Measurements from ENCODE around the gene CLDN1.

Gene CLDN1

DNA sequence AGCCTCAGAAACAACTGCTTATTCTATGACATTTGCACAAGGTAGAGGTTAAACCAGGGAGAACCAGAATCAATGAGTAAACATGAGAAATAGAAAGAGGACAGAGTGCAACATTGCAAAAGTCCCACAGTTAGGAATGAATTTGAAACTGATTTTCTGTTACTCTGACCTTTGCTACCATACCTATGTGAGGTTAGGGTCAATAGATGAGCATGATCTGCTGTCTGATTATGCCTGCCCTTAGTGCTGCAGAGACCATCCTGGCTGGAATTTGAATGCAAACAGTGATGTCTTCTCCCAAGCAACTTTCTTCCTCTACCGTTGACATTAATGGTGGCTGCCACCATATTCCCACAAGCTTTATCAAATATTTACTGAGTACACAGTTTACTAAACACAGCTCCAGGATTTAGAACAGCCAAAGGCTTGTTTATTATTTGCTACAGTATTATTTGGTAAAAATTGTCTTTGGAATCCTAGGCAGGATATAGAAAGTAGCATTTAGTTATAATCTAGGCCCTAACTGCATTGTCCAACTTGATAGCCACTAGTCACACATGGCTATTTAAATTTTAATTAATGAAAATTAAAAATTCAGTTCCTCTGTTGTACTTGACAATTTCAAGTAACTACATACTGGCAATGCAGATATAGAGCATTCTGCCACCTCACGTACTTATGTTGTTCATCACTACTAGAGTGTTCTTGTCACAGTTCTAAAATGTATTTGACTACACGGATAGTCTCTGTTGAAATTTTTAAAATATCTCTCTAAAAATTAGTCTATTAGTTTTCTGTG lies 8.9 kb upstream of the CLDN1 start:
- no peak for DNase-seq (ENCODE audit: low read depth)

DNA sequence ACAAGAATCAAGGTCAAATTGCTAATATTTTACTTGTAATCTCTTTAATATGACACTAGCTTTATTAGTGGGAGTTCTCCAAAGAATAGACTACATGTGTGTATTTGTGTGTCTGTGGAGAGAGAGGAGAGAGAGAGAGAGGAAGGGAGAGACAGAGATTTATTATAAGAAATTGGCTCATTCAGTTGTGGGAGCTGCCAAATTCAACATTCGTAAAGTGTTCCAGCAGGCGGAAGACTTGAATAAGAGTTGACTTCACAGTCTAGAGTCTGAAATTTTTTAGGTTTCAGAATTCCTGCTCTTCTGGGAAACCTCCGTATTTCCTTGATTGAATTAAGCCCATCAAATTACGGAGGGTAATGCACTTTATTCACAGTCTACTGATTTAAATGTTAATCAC lies 4.7 kb upstream of the CLDN1 start:
- peak; percentile 57 for DNase-seq (ENCODE audit: low read depth)

DNA sequence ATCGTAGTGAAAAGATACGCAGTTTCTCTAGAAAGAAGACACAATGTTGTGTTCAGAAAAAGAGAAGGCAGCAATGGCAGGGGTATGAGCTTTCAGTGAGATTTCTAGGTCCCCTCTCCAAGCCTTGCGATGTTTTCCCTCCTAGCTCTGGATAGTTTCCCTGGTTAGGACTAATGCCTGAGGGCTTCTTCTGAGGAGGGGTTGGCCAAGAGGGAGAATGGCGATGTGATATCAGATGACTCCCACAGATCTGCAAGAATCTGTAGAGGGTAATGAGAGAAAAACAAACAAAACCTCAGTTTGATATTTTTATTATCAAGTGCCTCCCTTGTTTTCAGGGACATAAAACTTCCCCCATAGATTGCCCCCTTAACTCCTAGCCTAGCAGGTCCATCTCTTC lies 4.1 kb upstream of the CLDN1 start:
- DNase-seq (ENCODE audit: low read depth) = no peak

- DNase-seq (ENCODE audit: low read depth) = no peak
Measured at GRCh38 chr3:190325923-190326322, 3.7 kb upstream of the CLDN1 start.

DNA sequence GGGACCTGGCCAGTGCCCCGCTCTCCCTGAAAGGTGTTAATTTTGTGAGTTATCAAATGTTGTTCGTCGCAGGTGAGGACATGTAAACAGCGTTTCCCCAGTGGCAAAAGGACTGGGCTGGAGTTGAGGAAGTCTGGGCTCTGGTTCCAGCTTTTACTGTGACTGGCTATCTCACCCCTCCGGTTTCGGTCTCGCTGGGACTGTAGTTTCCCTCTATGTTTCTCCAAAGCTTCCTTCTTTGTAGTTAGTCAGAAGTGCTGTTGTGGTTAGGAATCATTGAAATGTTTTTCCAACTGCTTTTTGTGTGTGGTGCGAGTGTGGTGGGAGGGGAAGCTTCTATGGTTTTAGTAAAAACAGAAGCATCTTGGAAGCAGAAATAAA lies 990 bp upstream of the CLDN1 start:
- DNase-seq (ENCODE audit: low read depth) = peak; percentile 25

DNA sequence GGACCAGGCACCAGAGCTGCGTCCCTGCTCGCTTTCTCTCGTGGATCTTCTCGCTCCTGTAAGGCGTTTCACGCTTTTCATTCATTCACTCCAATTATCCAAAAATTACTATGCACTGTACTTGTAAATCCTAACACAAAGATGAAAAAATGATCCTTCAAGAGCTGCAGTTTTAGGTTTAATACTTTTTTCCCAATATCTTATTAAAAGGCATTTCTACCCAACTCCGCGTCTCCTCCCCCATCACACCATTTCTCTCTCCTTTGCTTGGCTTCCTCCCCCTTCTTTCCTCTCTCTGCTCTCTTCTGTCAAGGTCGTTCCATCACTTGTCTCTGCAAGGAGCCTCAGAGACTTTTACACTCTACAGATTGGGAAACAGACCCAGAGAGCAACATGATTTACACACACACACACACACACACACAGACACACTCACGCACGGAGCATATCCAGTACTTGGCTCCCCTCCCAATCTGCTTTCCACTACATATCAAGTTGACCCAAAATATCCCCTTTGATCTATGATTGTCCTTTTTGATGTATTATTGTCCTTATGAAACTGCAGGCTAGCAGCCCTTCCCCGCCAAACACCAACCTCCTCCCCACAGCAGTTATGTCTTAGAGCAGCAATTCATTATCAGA lies 479 bp upstream of the CLDN1 start:
- no peak for DNase-seq (ENCODE audit: low read depth)

- no peak for DNase-seq (ENCODE audit: low read depth)
Measured at GRCh38 chr3:190320594-190321362, 1.5 kb downstream of the CLDN1 start.

- no peak for DNase-seq (ENCODE audit: low read depth)
Measured at GRCh38 chr3:190319660-190320059, 2.6 kb downstream of the CLDN1 start.

- DNase-seq (ENCODE audit: low read depth) = no peak
Measured at GRCh38 chr3:190318666-190319065, 3.6 kb downstream of the CLDN1 start.

GRCh38 chr3:190314741-190315140 lies 7.5 kb downstream of the CLDN1 start:
- no peak for DNase-seq (ENCODE audit: low read depth)

GRCh38 chr3:190309414-190309813 lies 12.8 kb downstream of the CLDN1 start:
- no peak for DNase-seq (ENCODE audit: low read depth)

- no peak for DNase-seq (ENCODE audit: low read depth)
Measured at GRCh38 chr3:190308154-190308553, 14.1 kb downstream of the CLDN1 start.

- DNase-seq (ENCODE audit: low read depth) = no peak
Measured at GRCh38 chr3:190307164-190307545, 15.1 kb downstream of the CLDN1 start.

DNA sequence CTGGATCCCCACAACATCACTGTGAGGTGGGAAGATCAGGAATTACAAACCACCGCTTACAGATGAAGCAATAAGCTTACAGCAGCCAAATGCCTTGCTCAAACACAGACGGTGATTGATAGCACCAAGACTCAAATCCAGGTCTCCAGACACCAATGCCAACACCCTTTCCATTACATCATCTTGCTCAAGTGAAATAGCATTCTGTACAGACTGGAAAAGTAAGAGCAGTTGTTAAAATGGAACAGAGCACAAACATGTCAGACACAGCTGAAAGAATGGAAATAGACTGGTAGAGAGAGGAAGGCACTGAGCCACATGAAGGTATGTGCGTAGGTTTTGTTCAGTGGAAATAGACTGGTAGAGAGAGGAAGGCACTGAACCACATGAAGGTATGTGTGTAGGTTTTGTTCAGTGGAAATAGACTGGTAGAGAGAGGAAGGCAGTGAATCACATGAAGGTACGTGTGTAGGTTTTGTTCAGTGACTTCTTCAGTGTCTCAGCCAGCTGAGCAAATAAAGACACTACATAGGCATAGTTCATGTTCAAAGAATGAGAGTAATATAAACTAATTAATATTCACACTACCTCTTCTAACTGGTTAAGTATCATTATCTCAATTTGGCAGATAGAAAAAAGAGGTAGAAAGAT lies 15.6 kb downstream of the CLDN1 start:
- DNase-seq (ENCODE audit: low read depth) = peak; percentile 44

GRCh38 chr3:190306026-190306425 lies 16.2 kb downstream of the CLDN1 start:
- no peak for DNase-seq (ENCODE audit: low read depth)

GRCh38 chr3:190305406-190305805 lies 16.8 kb downstream of the CLDN1 start:
- no peak for DNase-seq (ENCODE audit: low read depth)

DNA sequence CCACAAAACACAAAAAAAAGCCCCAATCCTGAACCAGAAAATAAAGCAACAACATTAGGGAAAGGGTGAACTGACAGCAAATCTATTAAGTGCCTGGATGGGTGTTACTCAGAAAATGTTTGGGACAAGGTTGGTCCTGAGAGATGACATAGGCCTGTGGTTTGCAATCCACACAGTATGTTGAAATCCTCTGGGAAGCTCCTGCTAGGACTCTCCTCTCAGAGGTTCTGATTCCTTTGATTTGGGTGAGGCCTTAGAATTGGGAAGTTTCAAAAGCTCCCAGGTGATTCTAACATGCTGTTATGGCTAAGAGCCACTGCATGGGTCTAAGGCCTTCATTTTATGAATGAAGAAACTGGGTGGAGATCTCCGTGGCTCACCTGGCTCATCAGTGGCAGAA lies 18.4 kb downstream of the CLDN1 start:
- DNase-seq (ENCODE audit: low read depth) = no peak

GRCh38 chr3:190302212-190302867 lies 19.9 kb downstream of the CLDN1 start:
- DNase-seq (ENCODE audit: low read depth) = no peak

- DNase-seq (ENCODE audit: low read depth) = no peak
Measured at GRCh38 chr3:190301591-190301990, 20.7 kb downstream of the CLDN1 start.

DNA sequence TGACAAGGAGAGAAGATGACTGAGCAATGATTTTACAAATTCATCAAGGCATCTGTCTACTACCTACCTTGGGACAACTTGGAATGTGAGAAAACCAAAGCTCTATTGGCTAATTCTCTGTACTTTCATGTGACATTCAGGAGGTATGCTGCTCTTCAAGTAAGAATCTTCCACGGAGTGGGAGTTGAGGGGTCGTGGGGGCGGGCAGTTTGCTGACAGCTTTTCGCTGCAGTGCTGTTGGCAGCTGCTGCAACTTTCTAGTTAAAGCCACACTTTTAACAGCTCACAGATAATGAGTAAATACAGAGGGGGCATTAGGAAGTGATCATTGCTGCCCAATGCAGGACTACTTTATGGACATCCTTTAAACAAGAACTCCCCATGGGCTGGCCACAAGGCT lies 22.3 kb downstream of the CLDN1 start:
- no peak for DNase-seq (ENCODE audit: low read depth)

DNA sequence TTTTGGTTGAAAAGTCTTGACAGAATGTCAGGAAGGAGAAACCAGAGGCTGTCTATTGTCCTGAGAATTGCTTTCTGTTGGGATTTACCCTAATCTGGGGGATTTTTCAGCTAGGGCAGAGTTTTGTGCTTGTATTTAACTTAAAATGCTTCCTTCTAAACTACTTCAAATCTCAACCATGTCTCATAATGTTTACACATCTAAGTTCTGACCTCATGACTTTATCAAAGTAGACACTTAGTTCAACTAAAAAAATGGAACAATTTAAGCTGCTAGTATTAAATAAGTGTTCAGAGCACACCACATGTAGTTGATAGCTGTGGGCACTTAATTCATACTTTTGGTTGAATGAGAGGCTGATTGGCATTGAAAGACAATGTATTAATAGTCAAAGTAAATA lies 28.2 kb downstream of the CLDN1 start:
- DNase-seq (ENCODE audit: low read depth) = no peak

DNA sequence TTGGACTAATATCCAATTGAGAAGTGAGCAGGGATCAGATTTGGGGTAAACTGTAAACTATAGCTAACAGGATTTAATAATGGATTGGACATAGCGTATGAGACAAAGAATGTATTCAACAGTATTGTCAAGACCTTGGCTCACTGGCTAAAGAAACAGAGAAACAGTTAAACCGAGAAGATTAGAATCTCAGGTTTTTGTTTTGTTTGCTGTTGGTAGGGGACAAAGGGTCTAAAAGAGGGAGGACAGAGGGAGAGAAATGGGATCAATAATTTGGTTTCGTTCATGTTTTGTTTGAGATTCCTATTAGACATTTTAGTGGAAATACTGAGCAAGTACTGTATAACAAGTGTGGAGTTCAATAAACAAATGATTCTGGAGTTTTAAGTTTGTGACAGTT lies 28.6 kb downstream of the CLDN1 start:
- DNase-seq (ENCODE audit: low read depth) = no peak
